Measurements from ENCODE around the gene ABCA4. TPM values are rescaled to one million over a fixed set of nuclear protein-coding genes. Genes with fewer than 3 reads are reported as not detected.

The ABCA4 gene
- total and polyA plus RNA-seq, 8 donors = 0.08 to 1.2 (median 0.37) TPM; not detected in 5

GRCh38 chr1:94110021-94110761, 10.8 kb downstream of the ABCA4 start:
- Histone ChIP-seq H3K9me3 (no peaks in the 10 kb centered on the region), H3K4me1 (peaks cover 0 to 8% (median 0%) of the 10 kb centered on the region in 4 donors), H3K36me3 (no peaks in the 10 kb centered on the region), H3K4me3 (no peak overlapping the region), H3K27me3 (peaks cover 0 to 22% (median 0%) of the 10 kb centered on the region in 3 donors), H3K27ac (no peak overlapping the region)
- intact Hi-C loops (cut with DNase I; ENCODE audit: low total_unique reads) = no loop called here
- WGBS, 5 donors = 78 to 86% (median 80%) methylated on average over 4 of the region's 4 CpGs
- no peak for DNase-seq
- TF ChIP-seq EP300 (IDR thresholded peaks at IDR 0.05) = no peak
- TF ChIP-seq POLR2AphosphoS5 (IDR thresholded peaks at IDR 0.05) = no peak
- TF ChIP-seq POLR2A (IDR thresholded peaks at IDR 0.05) = no peak
- TF ChIP-seq CTCF (IDR thresholded peaks at IDR 0.05) = no peak

GRCh38 chr1:94109478-94109877, 11.5 kb downstream of the ABCA4 start:
- no peak overlapping the region for H3K27ac ChIP-seq
- no peaks in the 10 kb centered on the region for H3K36me3 ChIP-seq
- intact Hi-C loops (cut with DNase I; ENCODE audit: low total_unique reads) = no loop called here
- H3K9me3 ChIP-seq = no peaks in the 10 kb centered on the region
- peaks cover 0 to 25% (median 0%) of the 10 kb centered on the region in 3 donors for H3K27me3 ChIP-seq
- no peak for DNase-seq
- no peak for TF ChIP-seq EP300 (IDR thresholded peaks at IDR 0.05)
- TF ChIP-seq CTCF (IDR thresholded peaks at IDR 0.05) = no peak
- no peak for TF ChIP-seq POLR2A (IDR thresholded peaks at IDR 0.05)
- no peak for TF ChIP-seq POLR2AphosphoS5 (IDR thresholded peaks at IDR 0.05)
- WGBS, 5 donors = 70 to 89% (median 77%) methylated on average over 4 of the region's 4 CpGs
- peaks cover 0 to 8% (median 0%) of the 10 kb centered on the region in 4 donors for H3K4me1 ChIP-seq
- no peak overlapping the region for H3K4me3 ChIP-seq

GRCh38 chr1:94107141-94107540, 13.8 kb downstream of the ABCA4 start:
- 83 to 92% (median 89%) methylated on average over 6 of the region's 6 CpGs for WGBS, 5 donors
- Histone ChIP-seq H3K4me1 (peaks cover 0 to 8% (median 0%) of the 10 kb centered on the region in 4 donors), H3K27ac (no peak overlapping the region), H3K9me3 (no peaks in the 10 kb centered on the region), H3K36me3 (no peaks in the 10 kb centered on the region), H3K27me3 (peaks cover 0 to 42% (median 0%) of the 10 kb centered on the region in 3 donors), H3K4me3 (no peak overlapping the region)
- DNase-seq = no peak
- intact Hi-C loops (cut with DNase I; ENCODE audit: low total_unique reads) = no loop called here
- TF ChIP-seq CTCF (IDR thresholded peaks at IDR 0.05) (no peak), POLR2AphosphoS5 (IDR thresholded peaks at IDR 0.05) (no peak), POLR2A (IDR thresholded peaks at IDR 0.05) (no peak), EP300 (IDR thresholded peaks at IDR 0.05) (no peak)

- WGBS, 5 donors = 83 to 89% (median 87%) methylated on average over 8 of the region's 8 CpGs
- Histone ChIP-seq H3K4me1 (peaks cover 0 to 8% (median 0%) of the 10 kb centered on the region in 4 donors), H3K27me3 (peaks cover 0 to 46% (median 0%) of the 10 kb centered on the region in 3 donors), H3K36me3 (no peaks in the 10 kb centered on the region), H3K4me3 (no peak overlapping the region), H3K9me3 (no peaks in the 10 kb centered on the region), H3K27ac (no peak overlapping the region)
- no peak for TF ChIP-seq EP300 (IDR thresholded peaks at IDR 0.05)
- TF ChIP-seq CTCF (IDR thresholded peaks at IDR 0.05) = no peak
- TF ChIP-seq POLR2AphosphoS5 (IDR thresholded peaks at IDR 0.05) = no peak
- no peak for TF ChIP-seq POLR2A (IDR thresholded peaks at IDR 0.05)
- DNase-seq = no peak
- intact Hi-C loops (cut with DNase I; ENCODE audit: low total_unique reads) = no loop called here
These were observed 14.2 kb downstream of the ABCA4 start for GRCh38 chr1:94106716-94107115.

Measured in stomach (tissue), 9 donors.